NT2/D1 (cell line): ENCODE measurements around the gene LPGAT1.
"Not testable (repeated sequence)": the region's sequence is repeated elsewhere in the genome, so short reads cannot be mapped to it uniquely, and the experiment has no call there.

ENCODE experiments used
- YY1 ChIP-seq: IDR thresholded peaks from 2 replicates; pipeline ENCODE4 v1.6.1; 2011; ENCODE audit not compliant: insufficient read length, insufficient read depth
- ZNF274 ChIP-seq: IDR thresholded peaks from 2 replicates; pipeline ENCODE4 v1.6.1; 2011; ENCODE audit warnings: mild to moderate bottlenecking, low read depth, low read length

GRCh38 chr1:211693911-211694310, 136.7 kb downstream of the LPGAT1 start:
- not testable (repeated sequence) for TF ChIP-seq YY1, ZNF274
